ENCODE results near the gene PRICKLE2.

- TF ChIP-seq CTCF (IDR thresholded peaks at IDR 0.05; ENCODE audit: low read depth, low read length, poor library complexity, severe bottlenecking), result no peak
- no peak for TF ChIP-seq EZH2phosphoT487 (IDR thresholded peaks at IDR 0.05; ENCODE audit: borderline replicate concordance, low read length)
Measured at GRCh38 chr3:64235605-64236004, 10.3 kb upstream of the PRICKLE2 start.

Measured in DOHH2 (cell line).